ENCODE results near the gene SCO1. TPM values are rescaled to one million over a fixed set of nuclear protein-coding genes. Genes with fewer than 3 reads are reported as not detected.

The SCO1 gene
- total and polyA plus RNA-seq, 2 donors from 2014 or later, result 27.0 to 34.9 TPM

DNA sequence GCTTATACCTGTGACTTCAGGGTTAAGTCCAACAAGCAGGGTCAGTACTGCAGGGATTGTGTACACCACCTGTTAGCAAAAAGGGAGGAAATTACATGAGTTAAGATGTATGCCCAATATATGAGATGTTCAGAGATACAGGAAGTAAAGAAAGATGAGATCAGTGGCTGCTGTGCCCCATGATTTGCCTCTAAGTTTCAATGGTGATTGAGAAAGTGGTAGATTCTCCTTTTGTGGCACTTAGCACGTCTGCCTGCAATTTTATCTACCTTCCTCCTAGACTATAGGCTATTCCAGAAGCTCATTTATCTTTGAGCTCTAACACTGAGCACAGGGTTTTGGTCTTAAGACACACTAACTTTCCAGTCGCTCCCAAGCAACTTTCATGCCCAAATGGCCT lies 28.9 kb upstream of the SCO1 start:
- Histone ChIP-seq H3K4me1 (ENCODE audit: control insufficient read depth in 2 of 3, insufficient read depth in 2 of 3, low read depth in 1 of 3, low read length in 3 of 3) (no peaks in the 10 kb centered on the region), H3K9ac (ENCODE audit: low read length in 3 of 3) (no peak overlapping the region), H3K27ac (ENCODE audit: low read depth in 2 of 2, low read length in 2 of 2) (no peak overlapping the region), H3K9me3 (ENCODE audit: control insufficient read depth in 2 of 3, insufficient read depth in 1 of 3, low read length in 3 of 3) (no peaks in the 10 kb centered on the region), H3K36me3 (ENCODE audit: control insufficient read depth in 2 of 3, insufficient read depth in 3 of 3, low read length in 3 of 3) (peaks cover 3 to 9% (median 8%) of the 10 kb centered on the region in 3 donors), H3K27me3 (ENCODE audit: control insufficient read depth, insufficient read depth, low read length) (no peaks in the 10 kb centered on the region), H3K4me3 (ENCODE audit: low read length in 3 of 3) (no peak overlapping the region)
- FAIRE-seq, result no peak
- TF ChIP-seq, protein P1, sequence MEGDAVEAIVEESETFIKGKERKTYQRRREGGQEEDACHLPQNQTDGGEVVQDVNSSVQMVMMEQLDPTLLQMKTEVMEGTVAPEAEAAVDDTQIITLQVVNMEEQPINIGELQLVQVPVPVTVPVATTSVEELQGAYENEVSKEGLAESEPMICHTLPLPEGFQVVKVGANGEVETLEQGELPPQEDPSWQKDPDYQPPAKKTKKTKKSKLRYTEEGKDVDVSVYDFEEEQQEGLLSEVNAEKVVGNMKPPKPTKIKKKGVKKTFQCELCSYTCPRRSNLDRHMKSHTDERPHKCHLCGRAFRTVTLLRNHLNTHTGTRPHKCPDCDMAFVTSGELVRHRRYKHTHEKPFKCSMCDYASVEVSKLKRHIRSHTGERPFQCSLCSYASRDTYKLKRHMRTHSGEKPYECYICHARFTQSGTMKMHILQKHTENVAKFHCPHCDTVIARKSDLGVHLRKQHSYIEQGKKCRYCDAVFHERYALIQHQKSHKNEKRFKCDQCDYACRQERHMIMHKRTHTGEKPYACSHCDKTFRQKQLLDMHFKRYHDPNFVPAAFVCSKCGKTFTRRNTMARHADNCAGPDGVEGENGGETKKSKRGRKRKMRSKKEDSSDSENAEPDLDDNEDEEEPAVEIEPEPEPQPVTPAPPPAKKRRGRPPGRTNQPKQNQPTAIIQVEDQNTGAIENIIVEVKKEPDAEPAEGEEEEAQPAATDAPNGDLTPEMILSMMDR (IDR thresholded peaks at IDR 0.05; ENCODE audit: borderline replicate concordance, extremely low read depth, insufficient read depth), result no peak
- intact Hi-C loops (cut with DNase I), result no loop called here
- DNase-seq, result no peak

DNA sequence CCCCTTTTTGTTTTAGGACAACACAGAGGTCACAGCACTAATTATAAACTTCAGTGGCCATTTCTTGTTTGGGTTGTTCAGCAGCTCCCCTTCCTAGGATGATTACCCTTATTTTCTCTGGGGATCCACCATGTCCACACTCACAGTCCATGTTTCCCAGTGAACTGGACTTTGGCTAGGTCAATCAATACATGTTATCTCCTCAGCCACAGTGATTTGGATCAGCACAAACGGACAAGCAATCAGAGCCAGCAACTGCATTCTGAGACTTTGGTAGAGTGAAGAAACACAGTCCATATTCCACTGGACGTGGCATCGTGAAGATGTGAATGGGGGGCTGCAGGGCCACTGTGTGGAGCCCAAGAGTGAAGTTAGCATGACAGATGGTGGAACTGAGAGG lies 27.9 kb upstream of the SCO1 start:
- TF ChIP-seq, protein P1 (IDR thresholded peaks at IDR 0.05; ENCODE audit: borderline replicate concordance, extremely low read depth, insufficient read depth), result no peak
- Histone ChIP-seq H3K9ac (ENCODE audit: low read length in 3 of 3) (no peak overlapping the region), H3K36me3 (ENCODE audit: control insufficient read depth in 2 of 3, insufficient read depth in 3 of 3, low read length in 3 of 3) (peaks cover 3 to 9% (median 8%) of the 10 kb centered on the region in 3 donors), H3K27ac (ENCODE audit: low read depth in 2 of 2, low read length in 2 of 2) (no peak overlapping the region), H3K4me3 (ENCODE audit: low read length in 3 of 3) (no peak overlapping the region), H3K27me3 (ENCODE audit: control insufficient read depth, insufficient read depth, low read length) (no peaks in the 10 kb centered on the region), H3K4me1 (ENCODE audit: control insufficient read depth in 2 of 3, insufficient read depth in 2 of 3, low read depth in 1 of 3, low read length in 3 of 3) (no peaks in the 10 kb centered on the region), H3K9me3 (ENCODE audit: control insufficient read depth in 2 of 3, insufficient read depth in 1 of 3, low read length in 3 of 3) (no peaks in the 10 kb centered on the region)
- intact Hi-C loops (cut with DNase I), result no loop called here
- DNase-seq (no peak), FAIRE-seq (no peak)

DNA sequence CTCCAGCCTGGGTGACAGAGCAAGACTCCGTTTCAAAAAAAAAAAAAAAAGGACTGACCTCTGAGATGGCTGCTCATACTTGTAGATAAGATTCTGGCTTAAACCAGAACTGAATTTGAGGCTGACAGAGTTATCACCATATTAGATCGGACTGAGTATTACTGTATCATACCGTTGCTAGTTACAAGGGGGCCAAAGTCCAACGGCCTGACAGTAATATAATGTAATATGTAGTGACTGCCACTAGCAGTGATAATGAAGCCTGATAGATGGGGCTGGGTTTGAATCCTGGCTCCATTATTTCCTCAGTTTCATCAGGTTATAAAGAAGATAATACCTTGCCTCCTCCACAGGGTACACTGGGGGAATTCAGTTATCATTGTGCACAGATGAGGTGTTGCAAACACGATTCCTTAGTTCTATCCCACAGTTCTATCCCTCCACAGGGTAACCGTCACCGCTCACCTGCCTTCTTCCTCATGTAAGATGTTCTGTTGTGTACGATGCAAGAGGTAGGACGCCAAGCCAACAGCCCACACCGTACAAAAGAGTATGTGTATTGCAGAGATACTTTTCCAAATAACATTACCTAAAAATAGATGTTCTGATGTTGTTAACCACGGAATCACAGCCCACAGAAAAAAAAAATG lies 27.3 kb upstream of the SCO1 start:
- no peak for FAIRE-seq
- no peak overlapping the region for H3K9ac ChIP-seq (ENCODE audit: low read length in 3 of 3)

More for the DNA sequence above, 27.3 kb upstream of the SCO1 start:
- TF ChIP-seq, protein P1 (IDR thresholded peaks at IDR 0.05; ENCODE audit: borderline replicate concordance, extremely low read depth, insufficient read depth), result no peak
- intact Hi-C loops (cut with DNase I), result no loop called here
- Histone ChIP-seq H3K27ac (ENCODE audit: low read depth in 2 of 2, low read length in 2 of 2) (no peak overlapping the region), H3K9me3 (ENCODE audit: control insufficient read depth in 2 of 3, insufficient read depth in 1 of 3, low read length in 3 of 3) (no peaks in the 10 kb centered on the region), H3K4me3 (ENCODE audit: low read length in 3 of 3) (no peak overlapping the region), H3K36me3 (ENCODE audit: control insufficient read depth in 2 of 3, insufficient read depth in 3 of 3, low read length in 3 of 3) (peaks cover 3 to 9% (median 8%) of the 10 kb centered on the region in 3 donors), H3K27me3 (ENCODE audit: control insufficient read depth, insufficient read depth, low read length) (no peaks in the 10 kb centered on the region), H3K4me1 (ENCODE audit: control insufficient read depth in 2 of 3, insufficient read depth in 2 of 3, low read depth in 1 of 3, low read length in 3 of 3) (no peaks in the 10 kb centered on the region)
- DNase-seq, result no peak

Measured in kidney (tissue), 14 donors.